Gastrocnemius medialis (tissue), 4 donors: ENCODE results near the gene PCID2.

Experiments
- CTCF ChIP-seq, 5 experiments: fragments of 450-650 bp in 3 of 5; fragments of 200-600 bp in 2 of 5; sonication (generic) in 2 of 5; IDR thresholded peaks in 4 of 5; conservative IDR thresholded peaks in 1 of 5; 1 replicate in 4 of 5; 2 replicates in 1 of 5; pipeline ENCODE4 v1.5.1; 2016 to 2019; ENCODE audit warnings: antibody characterized with exemption in 5 of 5, mild to moderate bottlenecking in 3 of 5, moderate library complexity in 3 of 5
- POLR2A ChIP-seq, 2 donors: fragments of 450-650 bp; IDR thresholded peaks; one replicate each; pipeline ENCODE4 v1.6.1; 2017; ENCODE audit warnings: antibody characterized with exemption in 2 of 2, mild to moderate bottlenecking in 2 of 2, moderate library complexity in 2 of 2

- TF ChIP-seq CTCF (IDR thresholded peaks at IDR 0.05 in 4 of 5, conservative IDR thresholded peaks at IDR 0.05 in 1 of 5) (no peak), POLR2A (IDR thresholded peaks at IDR 0.05) (no peak)
Observed at GRCh38 chr13:113233101-113233500, 24.6 kb upstream of the PCID2 start.
